Nephron (organoid): ENCODE data around the gene MRPL57.
"Not testable (repeated sequence)": the region's sequence is repeated elsewhere in the genome, so short reads cannot be mapped to it uniquely, and the experiment has no call there.

Source experiments
- H3K27ac Mint-ChIP-seq, 3 experiments: 2 replicates each; pipeline ENCODE4 v1.8.0; 2020; ENCODE audit warnings: mixed read lengths in 3 of 3, mild to moderate bottlenecking in 2 of 3, moderate library complexity in 1 of 3
- H3K27me3 Mint-ChIP-seq: 2 replicates; pipeline ENCODE4 v1.8.0; 2021; ENCODE audit warnings: low read depth, mild to moderate bottlenecking, moderate library complexity, mixed read lengths
- H3K36me3 Mint-ChIP-seq: 2 replicates; pipeline ENCODE4 v1.8.0; 2020; ENCODE audit warnings: low read depth, mixed read lengths
- H3K4me1 Mint-ChIP-seq: 2 replicates; pipeline ENCODE4 v1.8.0; 2020; ENCODE audit warnings: mixed read lengths
- H3K4me3 Mint-ChIP-seq, 3 experiments: 2 replicates each; pipeline ENCODE4 v1.8.0; 2020; ENCODE audit warnings: mild to moderate bottlenecking in 3 of 3, mixed read lengths in 3 of 3, moderate library complexity in 2 of 3
- H3K9me3 Mint-ChIP-seq: 2 replicates; pipeline ENCODE4 v1.8.0; 2020; ENCODE audit warnings: mixed read lengths
- CTCF ChIP-seq, 3 experiments: fragments of 200-600 bp; sonication (generic); IDR thresholded peaks; one replicate each; pipeline ENCODE4 v1.5.0; 2021; ENCODE audit warnings: antibody characterized with exemption in 3 of 3; ENCODE audit not compliant: unreplicated experiment in 3 of 3

The MRPL57 gene

GRCh38 chr13:21176982-21177284, 475 bp downstream of the MRPL57 start:
- Mint-ChIP-seq H3K36me3 (peaks cover 4% of the 10 kb centered on the region), H3K27ac (peak overlapping the region; percentile 90 to 98 (median 96)), H3K27me3 (no peaks in the 10 kb centered on the region), H3K9me3 (no peaks in the 10 kb centered on the region), H3K4me3 (peak overlapping the region; percentile 99), H3K4me1 (peaks cover 6% of the 10 kb centered on the region)
- no peak for TF ChIP-seq CTCF (IDR thresholded peaks at IDR 0.05; ENCODE audit: unreplicated experiment in 3 of 3)

DNA sequence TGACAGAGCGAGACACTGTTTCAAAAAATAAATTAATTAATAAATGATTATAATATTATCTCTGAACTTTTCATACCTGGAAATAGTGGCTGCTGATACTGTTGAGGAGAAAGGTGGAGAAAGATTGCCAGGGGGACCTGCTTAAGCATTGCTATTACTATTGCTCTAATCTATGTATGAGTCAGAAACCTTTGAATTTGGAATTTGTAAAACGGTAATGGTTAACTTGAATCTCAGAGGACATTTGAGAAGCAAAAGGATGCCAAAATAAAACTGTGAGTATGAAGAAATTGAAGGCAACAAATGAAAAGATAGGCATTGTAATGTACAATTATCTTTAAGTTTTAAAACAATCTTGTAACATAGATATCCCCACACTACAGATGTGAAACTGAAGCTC, 5.2 kb downstream of the MRPL57 start:
- Mint-ChIP-seq H3K36me3 (peaks cover 20% of the 10 kb centered on the region), H3K27me3 (no peaks in the 10 kb centered on the region), H3K27ac (no peak overlapping the region), H3K4me3 (no peak overlapping the region), H3K4me1 (peaks cover 6% of the 10 kb centered on the region), H3K9me3 (peaks cover 18% of the 10 kb centered on the region)
- no peak for TF ChIP-seq CTCF (IDR thresholded peaks at IDR 0.05; ENCODE audit: unreplicated experiment in 3 of 3)

DNA sequence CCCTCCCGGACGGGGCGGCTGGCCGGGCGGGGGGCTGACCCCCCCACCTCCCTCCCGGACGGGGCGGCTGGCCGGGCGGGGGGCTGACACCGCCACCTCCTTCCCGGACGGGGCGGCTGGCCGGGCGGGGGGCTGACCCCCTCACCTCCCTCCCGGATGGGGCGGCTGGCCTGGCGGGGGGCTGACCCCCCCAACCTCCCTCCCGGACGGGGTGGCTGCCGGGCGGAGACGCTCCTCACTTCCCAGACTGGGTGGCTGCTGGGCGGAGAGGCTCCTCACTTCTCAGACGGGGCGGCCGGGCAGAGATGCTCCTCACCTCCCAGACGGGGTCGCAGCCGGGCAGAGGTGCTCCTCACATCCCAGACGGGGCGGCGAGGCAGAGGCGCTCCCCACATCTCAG, 10.0 kb downstream of the MRPL57 start:
- not testable (repeated sequence) for H3K27ac Mint-ChIP-seq

DNA sequence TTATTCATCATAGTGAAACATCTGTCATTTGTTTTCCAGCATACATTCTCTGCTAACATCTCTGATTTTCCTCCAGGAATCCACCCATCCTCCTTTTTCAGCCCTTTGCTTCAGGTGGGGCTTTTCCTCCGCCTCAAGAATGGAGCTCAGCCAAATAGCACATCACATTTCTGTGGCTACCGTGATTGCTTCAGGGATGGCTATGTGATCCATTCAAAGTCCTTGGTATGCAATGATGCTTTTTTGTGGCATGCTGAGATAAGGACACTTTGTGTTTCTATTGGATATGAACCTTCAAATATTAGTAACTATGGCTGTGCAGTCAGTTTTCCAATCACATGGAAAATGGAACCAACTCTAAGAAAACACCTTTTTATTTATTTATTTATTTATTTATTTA, 18.3 kb downstream of the MRPL57 start:
- H3K27ac Mint-ChIP-seq, H3K4me1 Mint-ChIP-seq, H3K4me3 Mint-ChIP-seq, H3K36me3 Mint-ChIP-seq, H3K27me3 Mint-ChIP-seq: not testable (repeated sequence)
- peaks cover 11% of the 10 kb centered on the region for H3K9me3 Mint-ChIP-seq

More for the DNA sequence above, 10.0 kb downstream of the MRPL57 start:
- H3K27me3 Mint-ChIP-seq, H3K4me3 Mint-ChIP-seq, H3K4me1 Mint-ChIP-seq: not testable (repeated sequence)
- H3K36me3 Mint-ChIP-seq: peaks cover 16% of the 10 kb centered on the region
- H3K9me3 Mint-ChIP-seq: peaks cover 24% of the 10 kb centered on the region

GRCh38 chr13:21197606-21198225, 21.3 kb downstream of the MRPL57 start:
- peaks cover 24% of the 10 kb centered on the region for H3K9me3 Mint-ChIP-seq
- H3K36me3 Mint-ChIP-seq, H3K27me3 Mint-ChIP-seq, H3K4me1 Mint-ChIP-seq, H3K4me3 Mint-ChIP-seq, H3K27ac Mint-ChIP-seq: not testable (repeated sequence)

DNA sequence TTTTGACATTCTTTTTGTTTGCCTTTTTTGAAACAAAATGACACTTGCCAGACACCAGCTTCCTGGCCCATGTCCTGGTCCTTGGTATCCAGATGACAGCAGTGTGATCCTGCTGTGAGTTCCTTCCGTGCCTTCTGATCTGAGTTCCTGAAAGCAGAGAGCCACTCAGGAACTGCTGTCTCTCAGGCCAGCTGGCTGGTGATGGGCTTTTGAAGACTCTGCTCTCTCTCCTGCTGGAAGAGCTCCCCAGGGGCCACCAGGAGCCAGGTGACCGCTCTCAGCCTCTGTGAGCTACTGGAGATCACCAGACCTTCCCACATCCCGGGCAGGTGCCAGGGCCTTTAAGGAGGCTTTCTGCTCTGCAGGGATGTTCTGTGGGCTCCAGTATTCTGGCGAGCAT, 21.9 kb downstream of the MRPL57 start:
- not testable (repeated sequence) for H3K27ac Mint-ChIP-seq, H3K4me1 Mint-ChIP-seq, H3K4me3 Mint-ChIP-seq, H3K36me3 Mint-ChIP-seq, H3K27me3 Mint-ChIP-seq
- peaks cover 21% of the 10 kb centered on the region for H3K9me3 Mint-ChIP-seq

GRCh38 chr13:21201456-21202190, 25.2 kb downstream of the MRPL57 start:
- H3K27me3 Mint-ChIP-seq, H3K27ac Mint-ChIP-seq, H3K4me3 Mint-ChIP-seq, H3K4me1 Mint-ChIP-seq, H3K36me3 Mint-ChIP-seq: not testable (repeated sequence)
- peaks cover 21% of the 10 kb centered on the region for H3K9me3 Mint-ChIP-seq

GRCh38 chr13:21202767-21203531, 26.5 kb downstream of the MRPL57 start:
- TF ChIP-seq CTCF (IDR thresholded peaks at IDR 0.05; ENCODE audit: unreplicated experiment in 3 of 3): no peak
- H3K4me3 Mint-ChIP-seq: no peak overlapping the region
- no peaks in the 10 kb centered on the region for H3K4me1 Mint-ChIP-seq
- no peak overlapping the region for H3K27ac Mint-ChIP-seq
- peaks cover 20% of the 10 kb centered on the region for H3K9me3 Mint-ChIP-seq
- no peaks in the 10 kb centered on the region for H3K27me3 Mint-ChIP-seq
- no peaks in the 10 kb centered on the region for H3K36me3 Mint-ChIP-seq
